ENCODE data around the gene NXPH1. TPM values are rescaled to one million over a fixed set of nuclear protein-coding genes. Genes with fewer than 3 reads are reported as not detected.

Gene NXPH1
- total and polyA plus RNA-seq, 10 donors, result not detected

GRCh38 chr7:8739837-8740236, 306.4 kb downstream of the NXPH1 start:
- Histone ChIP-seq H3K27ac (no peak overlapping the region), H3K27me3 (replicated peaks in 1 of 7) (no peaks in the 10 kb centered on the region), H3K4me1 (no peaks in the 10 kb centered on the region), H3K4me3 (no peak overlapping the region), H3K36me3 (no peaks in the 10 kb centered on the region), H3K9me3 (peaks cover 0 to 22% (median 0%) of the 10 kb centered on the region in 8 donors)
- intact Hi-C loops (cut with DNase I; ENCODE audit: low total_unique reads), result no loop called here
- WGBS, 5 donors, result 69 to 84% (median 79%) methylated on average over 1 of the region's 1 CpG
- no peak for DNase-seq
- TF ChIP-seq POLR2AphosphoS5 (IDR thresholded peaks at IDR 0.05), result no peak
- TF ChIP-seq, protein P1, sequence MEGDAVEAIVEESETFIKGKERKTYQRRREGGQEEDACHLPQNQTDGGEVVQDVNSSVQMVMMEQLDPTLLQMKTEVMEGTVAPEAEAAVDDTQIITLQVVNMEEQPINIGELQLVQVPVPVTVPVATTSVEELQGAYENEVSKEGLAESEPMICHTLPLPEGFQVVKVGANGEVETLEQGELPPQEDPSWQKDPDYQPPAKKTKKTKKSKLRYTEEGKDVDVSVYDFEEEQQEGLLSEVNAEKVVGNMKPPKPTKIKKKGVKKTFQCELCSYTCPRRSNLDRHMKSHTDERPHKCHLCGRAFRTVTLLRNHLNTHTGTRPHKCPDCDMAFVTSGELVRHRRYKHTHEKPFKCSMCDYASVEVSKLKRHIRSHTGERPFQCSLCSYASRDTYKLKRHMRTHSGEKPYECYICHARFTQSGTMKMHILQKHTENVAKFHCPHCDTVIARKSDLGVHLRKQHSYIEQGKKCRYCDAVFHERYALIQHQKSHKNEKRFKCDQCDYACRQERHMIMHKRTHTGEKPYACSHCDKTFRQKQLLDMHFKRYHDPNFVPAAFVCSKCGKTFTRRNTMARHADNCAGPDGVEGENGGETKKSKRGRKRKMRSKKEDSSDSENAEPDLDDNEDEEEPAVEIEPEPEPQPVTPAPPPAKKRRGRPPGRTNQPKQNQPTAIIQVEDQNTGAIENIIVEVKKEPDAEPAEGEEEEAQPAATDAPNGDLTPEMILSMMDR (IDR thresholded peaks at IDR 0.05 in 8 of 11, conservative IDR thresholded peaks at IDR 0.05 in 3 of 11), result no peak
- no peak for TF ChIP-seq POLR2A (IDR thresholded peaks at IDR 0.05)

GRCh38 chr7:8742837-8743236, 309.4 kb downstream of the NXPH1 start:
- H3K27ac ChIP-seq, result no peak overlapping the region
- no peak overlapping the region for H3K4me3 ChIP-seq
- no peaks in the 10 kb centered on the region for H3K36me3 ChIP-seq
- 92 to 100% (median 94%) methylated on average over 2 of the region's 2 CpGs for WGBS, 5 donors
- DNase-seq, result no peak
- intact Hi-C loops (cut with DNase I; ENCODE audit: low total_unique reads), result no loop called here
- H3K9me3 ChIP-seq, result no peaks in the 10 kb centered on the region
- no peaks in the 10 kb centered on the region for H3K4me1 ChIP-seq
- TF ChIP-seq POLR2A (IDR thresholded peaks at IDR 0.05) (no peak), POLR2AphosphoS5 (IDR thresholded peaks at IDR 0.05) (no peak)
- TF ChIP-seq, protein P1 (IDR thresholded peaks at IDR 0.05 in 8 of 11, conservative IDR thresholded peaks at IDR 0.05 in 3 of 11), result no peak
- no peaks in the 10 kb centered on the region for H3K27me3 ChIP-seq (replicated peaks in 1 of 7)

DNA sequence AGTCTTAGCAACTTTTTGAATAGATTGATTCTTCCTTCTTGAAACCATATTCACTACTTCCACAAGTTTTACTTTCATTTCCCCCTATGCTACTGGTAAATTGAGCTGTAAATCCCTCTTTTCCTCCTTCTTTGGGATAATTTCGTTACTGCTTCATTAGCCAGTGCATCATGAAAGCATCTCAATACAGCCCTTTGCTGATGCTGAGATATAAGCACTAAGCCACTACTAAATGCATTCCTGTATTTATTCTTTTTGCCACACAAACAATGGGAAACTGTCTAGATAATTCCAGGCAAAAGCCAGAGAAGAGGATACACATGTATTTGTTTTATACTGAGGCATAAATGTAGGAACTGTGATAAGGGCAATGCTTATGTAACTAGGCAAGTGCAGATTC, 313.9 kb downstream of the NXPH1 start:
- H3K27me3 ChIP-seq (replicated peaks in 1 of 7), result no peaks in the 10 kb centered on the region
- no peak overlapping the region for H3K27ac ChIP-seq
- H3K9me3 ChIP-seq, result no peaks in the 10 kb centered on the region
- H3K36me3 ChIP-seq, result no peaks in the 10 kb centered on the region
- intact Hi-C loops (cut with DNase I; ENCODE audit: low total_unique reads), result no loop called here
- no peak for DNase-seq
- TF ChIP-seq POLR2A (IDR thresholded peaks at IDR 0.05), result no peak
- TF ChIP-seq POLR2AphosphoS5 (IDR thresholded peaks at IDR 0.05), result no peak
- TF ChIP-seq, protein P1 (IDR thresholded peaks at IDR 0.05 in 8 of 11, conservative IDR thresholded peaks at IDR 0.05 in 3 of 11), result no peak
- no peak overlapping the region for H3K4me3 ChIP-seq
- no peaks in the 10 kb centered on the region for H3K4me1 ChIP-seq
- WGBS, 5 donors, result 20 to 52% (median 46%) methylated on average over 1 of the region's 1 CpG

DNA sequence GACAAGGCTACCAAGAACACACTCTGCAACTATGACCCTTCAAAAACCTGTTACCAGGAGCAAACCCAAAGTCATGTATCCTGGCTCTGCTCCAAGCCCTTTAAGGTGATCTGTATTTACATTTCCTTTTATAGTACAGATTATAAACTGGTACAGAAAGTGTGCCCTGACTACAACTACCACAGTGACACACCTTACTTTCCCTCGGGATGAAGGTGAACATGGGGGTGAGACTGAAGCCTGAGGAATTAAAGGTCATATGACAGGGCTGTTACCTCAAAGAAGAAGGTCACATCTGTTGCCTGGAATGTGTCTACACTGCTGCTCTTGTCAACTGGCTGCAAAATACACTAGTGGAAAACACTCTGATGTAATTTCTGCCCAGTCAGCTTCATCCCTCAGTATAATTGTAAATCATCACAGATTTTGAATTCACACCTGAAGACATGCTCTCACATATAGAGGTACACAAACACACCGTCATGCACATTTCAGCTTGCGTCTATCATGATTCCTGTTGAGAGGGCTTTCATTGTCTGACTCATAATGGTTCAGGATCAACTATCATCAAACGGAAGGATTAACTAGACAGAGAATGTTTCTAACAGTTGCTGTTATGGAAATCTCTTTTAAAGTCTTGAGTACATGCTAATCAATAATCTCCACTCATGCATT, 318.3 kb downstream of the NXPH1 start:
- intact Hi-C loops (cut with DNase I; ENCODE audit: low total_unique reads), result no loop called here
- Histone ChIP-seq H3K27ac (no peak overlapping the region), H3K4me1 (no peaks in the 10 kb centered on the region), H3K9me3 (no peaks in the 10 kb centered on the region), H3K4me3 (no peak overlapping the region), H3K36me3 (no peaks in the 10 kb centered on the region), H3K27me3 (replicated peaks in 1 of 7) (no peaks in the 10 kb centered on the region)
- TF ChIP-seq POLR2A (IDR thresholded peaks at IDR 0.05) (no peak), POLR2AphosphoS5 (IDR thresholded peaks at IDR 0.05) (no peak)
- TF ChIP-seq, protein P1 (IDR thresholded peaks at IDR 0.05 in 8 of 11, conservative IDR thresholded peaks at IDR 0.05 in 3 of 11), result no peak
- 83 to 89% (median 84%) methylated on average over 4 of the region's 4 CpGs for WGBS, 5 donors
- DNase-seq, result no peak

Measured in spleen (tissue), 11 donors.